Right hindlimb (tissue), 1 donor: ENCODE data around the gene GEMIN7.

Experiments used
- DNase-seq: peaks from one replicate; pipeline ENCODE4 v3.0.0-alpha.2; 2018

Gene GEMIN7

GRCh38 chr19:45079063-45079910 lies at the start of gene GEMIN7:
Gene GEMIN7, plus strand, starts transcription at chr19:45079260. Its CDS starts 10,855 bp downstream, at chr19:45090115.
- DNase-seq: peak; percentile 82

GRCh38 chr19:45030825-45031224 lies 48.2 kb upstream of the GEMIN7 start:
- DNase-seq: no peak

GRCh38 chr19:45032421-45032820 lies 46.6 kb upstream of the GEMIN7 start:
- DNase-seq: no peak

GRCh38 chr19:45035755-45036154 lies 43.3 kb upstream of the GEMIN7 start:
- DNase-seq: no peak

- no peak for DNase-seq
Observed at GRCh38 chr19:45037393-45038169, 41.5 kb upstream of the GEMIN7 start.

GRCh38 chr19:45038931-45039893 lies 39.8 kb upstream of the GEMIN7 start, which contains the start of gene CLASRP:
Gene CLASRP, plus strand, starts transcription at chr19:45039045. Its CDS starts 1,168 bp downstream, at chr19:45040213.
- DNase-seq: peak; percentile 94

- DNase-seq: no peak
Observed at GRCh38 chr19:45040059-45040771, 38.8 kb upstream of the GEMIN7 start.

- no peak for DNase-seq
Observed at GRCh38 chr19:45041125-45041524, 37.9 kb upstream of the GEMIN7 start.

- DNase-seq: no peak
Observed at GRCh38 chr19:45045671-45046353, 33.2 kb upstream of the GEMIN7 start.

GRCh38 chr19:45046355-45046754 lies 32.7 kb upstream of the GEMIN7 start:
- no peak for DNase-seq

- no peak for DNase-seq
Observed at GRCh38 chr19:45047188-45047797, 31.8 kb upstream of the GEMIN7 start.

- DNase-seq: no peak
Observed at GRCh38 chr19:45049073-45049736, 29.9 kb upstream of the GEMIN7 start.

GRCh38 chr19:45050036-45050435 lies 29.0 kb upstream of the GEMIN7 start:
- DNase-seq: no peak

- DNase-seq: no peak
Observed at GRCh38 chr19:45051929-45052579, 27.0 kb upstream of the GEMIN7 start.

GRCh38 chr19:45056831-45057230 lies 22.2 kb upstream of the GEMIN7 start:
- no peak for DNase-seq

- no peak for DNase-seq
Observed at GRCh38 chr19:45057444-45057843, 21.6 kb upstream of the GEMIN7 start.

GRCh38 chr19:45058622-45059159 lies 20.4 kb upstream of the GEMIN7 start:
- DNase-seq: no peak

GRCh38 chr19:45059258-45059965 lies 19.6 kb upstream of the GEMIN7 start:
- DNase-seq: peak; percentile 55

GRCh38 chr19:45061965-45062364 lies 17.1 kb upstream of the GEMIN7 start:
- DNase-seq: no peak
